Right atrium auricular region (tissue), 2 donors: ENCODE data around the gene PHKA2. TPM values are rescaled to one million over a fixed set of nuclear protein-coding genes. Genes with fewer than 3 reads are reported as not detected.

Experiments used
- DNase-seq: peaks from one replicate; pipeline ENCODE4 v3.0.0-alpha.2; 2019; ENCODE audit warnings: low spot score
- H3K27ac ChIP-seq, 2 donors: fragments of 200-600 bp; sonication (generic); 1 replicate in 1 of 2; 2 replicates in 1 of 2; pipeline ENCODE4 v1.5.1; 2016 to 2019
- H3K27me3 ChIP-seq, 2 donors: fragments of 200-600 bp; sonication (generic); one replicate each; pipeline versions ENCODE4 v1.5.1 to v1.6.0; 2017 to 2019
- H3K36me3 ChIP-seq: fragments of 200-600 bp; sonication (generic); one replicate; pipeline ENCODE4 v1.5.1; 2016
- H3K4me1 ChIP-seq, 2 donors: fragments of 200-600 bp; sonication (generic); one replicate each; pipeline versions ENCODE4 v1.5.1 to v1.6.0; 2017 to 2019
- H3K4me3 ChIP-seq, 2 donors: fragments of 200-600 bp; sonication (generic); 1 replicate in 1 of 2; 2 replicates in 1 of 2; pipeline ENCODE4 v1.5.1; 2017 to 2019; ENCODE audit warnings: mild to moderate bottlenecking in 1 of 2, moderate library complexity in 1 of 2
- H3K9me3 ChIP-seq, 2 donors: fragments of 200-600 bp; sonication (generic); one replicate each; pipeline ENCODE4 v1.5.1; 2019
- CTCF ChIP-seq, 2 donors: fragments of 200-600 bp; sonication (generic); IDR thresholded peaks; one replicate each; pipeline ENCODE4 v1.5.1; 2019; ENCODE audit warnings: antibody characterized with exemption in 2 of 2
- total RNA-seq, 2 donors: library from RNA; depleted of rRNA; stranded (reverse); fragments of >200 nt; gene quantifications; one replicate each; pipeline ENCODE4 v1.1.0, GENCODE V29; 2016

Gene PHKA2
- total RNA-seq, 2 donors from 2014 or later: 13.5 to 28.7 TPM

- no peak for DNase-seq
- Histone ChIP-seq H3K36me3 (peaks cover 11% of the 10 kb centered on the region), H3K27ac (no peak overlapping the region), H3K9me3 (no peaks in the 10 kb centered on the region), H3K4me3 (no peak overlapping the region), H3K27me3 (no peaks in the 10 kb centered on the region), H3K4me1 (no peaks in the 10 kb centered on the region)
- no peak for TF ChIP-seq CTCF (IDR thresholded peaks at IDR 0.05)
These were observed 63.3 kb downstream of the PHKA2 start for GRCh38 chrX:18920566-18920965.

DNA sequence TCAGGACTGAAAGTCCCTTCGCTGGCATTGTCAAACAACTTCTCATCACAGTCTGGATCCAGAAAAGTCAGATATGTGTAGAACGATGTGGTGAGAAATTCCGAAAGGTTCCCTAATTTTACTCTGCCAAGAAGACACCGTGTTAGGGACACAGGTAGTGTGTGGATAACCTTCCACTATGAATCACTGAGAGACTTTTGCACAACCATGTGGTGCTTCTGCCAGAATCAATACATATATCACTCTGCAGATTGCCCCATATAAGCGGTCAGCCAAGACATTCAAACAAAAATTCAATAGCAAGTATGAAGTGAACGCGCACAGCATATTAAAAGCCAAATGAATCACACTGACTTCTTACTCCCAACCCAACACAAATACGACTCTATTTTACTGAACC, 63.8 kb downstream of the PHKA2 start:
- no peak for DNase-seq

DNA sequence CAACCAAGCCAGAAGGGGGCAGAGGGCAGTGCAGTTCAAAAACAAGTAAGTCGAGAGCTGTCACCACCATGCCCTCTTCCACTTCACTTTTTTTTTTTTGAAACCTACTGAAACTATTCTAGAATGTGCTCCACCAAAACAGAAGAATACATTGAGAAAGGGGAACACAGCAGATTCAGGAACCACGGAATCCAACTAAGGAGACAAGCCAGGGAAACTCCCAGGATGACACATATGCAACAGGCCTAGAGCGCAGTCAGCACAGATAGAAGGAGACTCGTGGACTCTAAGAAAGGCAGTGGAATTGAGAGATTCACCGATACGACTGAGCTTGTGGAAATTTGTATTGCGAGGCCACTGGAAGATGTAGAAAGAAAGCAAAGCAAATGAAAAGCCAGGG, 66.1 kb downstream of the PHKA2 start:
- peaks cover 11% of the 10 kb centered on the region for H3K36me3 ChIP-seq

More for the DNA sequence above, 63.8 kb downstream of the PHKA2 start:
- Histone ChIP-seq H3K9me3 (no peaks in the 10 kb centered on the region), H3K27me3 (no peaks in the 10 kb centered on the region), H3K4me3 (no peak overlapping the region), H3K4me1 (no peaks in the 10 kb centered on the region), H3K36me3 (peaks cover 11% of the 10 kb centered on the region), H3K27ac (no peak overlapping the region)
- TF ChIP-seq CTCF (IDR thresholded peaks at IDR 0.05): no peak

DNA sequence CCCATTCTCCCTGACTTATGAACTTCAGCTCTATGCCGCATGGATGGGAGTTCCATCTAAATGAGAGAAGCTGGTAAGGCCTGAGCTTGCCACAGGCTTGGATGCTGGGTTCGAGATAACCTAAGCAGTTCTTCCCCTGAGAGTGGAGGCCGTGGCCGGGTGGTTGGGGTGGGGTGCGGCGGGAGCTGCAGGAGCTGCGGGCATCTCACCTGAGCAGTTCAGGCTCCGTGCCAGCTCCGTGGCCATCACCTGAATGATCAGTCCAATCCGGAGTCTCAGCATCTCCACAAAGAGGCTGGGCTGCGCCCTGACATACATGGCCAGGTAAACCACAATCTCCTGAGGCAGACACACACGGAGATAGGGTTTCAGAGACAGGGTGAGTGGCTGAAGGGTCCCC, 77.6 kb downstream of the PHKA2 start:
- peaks cover 30% of the 10 kb centered on the region for H3K36me3 ChIP-seq
- H3K27ac ChIP-seq: no peak overlapping the region
- H3K27me3 ChIP-seq: no peaks in the 10 kb centered on the region
- no peak overlapping the region for H3K4me3 ChIP-seq
- H3K9me3 ChIP-seq: no peaks in the 10 kb centered on the region
- DNase-seq: no peak
- TF ChIP-seq CTCF (IDR thresholded peaks at IDR 0.05): no peak
- no peaks in the 10 kb centered on the region for H3K4me1 ChIP-seq

More for the DNA sequence above, 66.1 kb downstream of the PHKA2 start:
- no peak for DNase-seq
- Histone ChIP-seq H3K9me3 (no peaks in the 10 kb centered on the region), H3K27ac (no peak overlapping the region), H3K4me3 (no peak overlapping the region), H3K27me3 (no peaks in the 10 kb centered on the region), H3K4me1 (no peaks in the 10 kb centered on the region)
- no peak for TF ChIP-seq CTCF (IDR thresholded peaks at IDR 0.05)

- Histone ChIP-seq H3K27ac (no peak overlapping the region), H3K27me3 (no peaks in the 10 kb centered on the region), H3K4me3 (no peak overlapping the region), H3K36me3 (peaks cover 15% of the 10 kb centered on the region), H3K9me3 (no peaks in the 10 kb centered on the region), H3K4me1 (peaks cover 0 to 6% of the 10 kb centered on the region in 2 donors)
- no peak for DNase-seq
- no peak for TF ChIP-seq CTCF (IDR thresholded peaks at IDR 0.05)
These were observed 83.4 kb downstream of the PHKA2 start for GRCh38 chrX:18900401-18900976.

GRCh38 chrX:18899796-18900380, 84.0 kb downstream of the PHKA2 start:
- H3K27ac ChIP-seq: no peak overlapping the region
- DNase-seq: no peak
- TF ChIP-seq CTCF (IDR thresholded peaks at IDR 0.05): peak in 1 of 2 donors; percentile 49

More at GRCh38 chrX:18899796-18900380, 84.0 kb downstream of the PHKA2 start:
- Histone ChIP-seq H3K4me1 (peaks cover 0 to 6% of the 10 kb centered on the region in 2 donors), H3K36me3 (peaks cover 9% of the 10 kb centered on the region), H3K4me3 (no peak overlapping the region), H3K27me3 (no peaks in the 10 kb centered on the region), H3K9me3 (no peaks in the 10 kb centered on the region)
